Measurements from ENCODE around the gene CAPZA2. TPM values are rescaled to one million over a fixed set of nuclear protein-coding genes. Genes with fewer than 3 reads are reported as not detected.

Gene CAPZA2
- total RNA-seq, 1 experiment from 2014 or later: 219 TPM

DNA sequence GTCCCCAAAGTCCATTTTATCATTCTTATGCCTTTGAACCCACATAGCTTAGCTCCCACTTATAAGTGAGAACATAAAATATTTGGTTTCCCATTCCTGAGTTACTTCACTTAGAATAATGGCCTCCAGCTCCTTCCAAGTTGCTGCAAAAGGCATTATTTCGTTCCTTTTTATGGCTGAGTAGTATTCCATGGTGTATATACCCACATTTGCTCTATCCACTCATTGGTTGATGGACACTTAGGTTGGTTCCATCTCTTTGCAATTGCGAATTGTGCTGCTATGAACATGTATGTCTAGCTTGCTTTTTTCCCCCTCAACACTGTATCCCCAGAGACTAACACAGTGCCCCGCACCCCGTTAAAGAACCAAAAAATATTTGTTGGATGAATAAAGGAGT is 670 bp upstream of the CAPZA2 start:
- no peak for DNase-seq (ENCODE audit: low read depth)

GRCh38 chr7:116862951-116863670 is 724 bp downstream of the CAPZA2 start:
- DNase-seq (ENCODE audit: low read depth): no peak

DNA sequence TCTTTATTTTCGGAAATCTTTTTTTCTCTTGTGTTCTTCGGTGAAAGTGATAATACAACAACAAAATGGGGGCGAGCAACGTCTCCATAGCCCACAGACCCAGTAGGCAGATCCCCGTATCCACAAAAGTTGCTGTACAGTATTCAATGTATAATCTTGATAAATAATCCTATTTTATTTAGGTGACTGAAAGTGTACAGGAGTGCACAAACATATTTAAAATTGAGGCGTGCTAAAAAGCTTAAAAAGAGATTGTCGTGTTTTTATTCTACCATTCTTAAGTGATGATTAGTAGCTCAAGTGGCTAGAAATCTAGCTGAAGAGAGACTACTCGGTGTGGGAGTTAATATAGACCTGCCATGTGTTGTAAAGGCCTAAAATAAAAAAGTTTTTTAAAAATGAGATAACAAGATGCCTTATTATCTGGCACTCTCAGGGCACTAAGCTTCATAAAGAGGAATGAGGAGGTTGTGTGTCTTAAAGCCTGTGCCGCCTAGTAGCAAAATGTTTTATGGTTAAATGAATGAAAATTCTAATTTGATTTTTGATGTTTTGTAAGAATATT is 1.6 kb downstream of the CAPZA2 start:
- DNase-seq (ENCODE audit: low read depth): no peak

DNA sequence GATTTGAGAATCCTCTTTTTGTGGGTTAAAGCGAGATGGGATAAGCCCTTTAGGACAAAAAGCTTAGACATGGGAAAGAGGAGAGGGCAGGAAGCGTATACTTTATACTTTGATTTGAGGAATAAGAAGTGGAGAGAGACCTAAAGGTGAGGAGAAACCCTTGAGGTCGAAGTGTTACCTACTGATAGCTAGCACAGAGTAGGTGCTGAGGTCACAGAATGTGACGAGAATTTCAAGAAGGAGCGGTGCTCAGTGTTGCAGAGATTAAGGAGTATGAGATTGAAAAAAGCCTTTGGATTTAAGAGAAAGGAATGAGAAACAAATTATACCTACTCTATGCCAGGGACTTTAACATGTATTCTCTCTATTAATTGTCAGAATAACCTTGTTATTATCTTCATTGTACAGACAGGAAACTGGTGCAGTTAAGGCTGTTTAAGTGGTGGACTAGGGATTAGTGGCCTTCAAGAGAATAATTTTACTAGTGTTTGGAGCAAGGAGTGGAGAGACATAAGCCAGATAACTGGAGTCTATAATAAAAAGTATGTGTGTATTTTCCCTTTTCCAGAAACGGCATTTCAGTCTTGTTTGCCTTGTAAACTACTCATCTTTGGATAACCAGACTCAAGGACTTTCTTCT is 8.8 kb downstream of the CAPZA2 start:
- no peak for DNase-seq (ENCODE audit: low read depth)

- no peak for DNase-seq (ENCODE audit: low read depth)
Measured at GRCh38 chr7:116872026-116872425, 9.6 kb downstream of the CAPZA2 start.

DNA sequence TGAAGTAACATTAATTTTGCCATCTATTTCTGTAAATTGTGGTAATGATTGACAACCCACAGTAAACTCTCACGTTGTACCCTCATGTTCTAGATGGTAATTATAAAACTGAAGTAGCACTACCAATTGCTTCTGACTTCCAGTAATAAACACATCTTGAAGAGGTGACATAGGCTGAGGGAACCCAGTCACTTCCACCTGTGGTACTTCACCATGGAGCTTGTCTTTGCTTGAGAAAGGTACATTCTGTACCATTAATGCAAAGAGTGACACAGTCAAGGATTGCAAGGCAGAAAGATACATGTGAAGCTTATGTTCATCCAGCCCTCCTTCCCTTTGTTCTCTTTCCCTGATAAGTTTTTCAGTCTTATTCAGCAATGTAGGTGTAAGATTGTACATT is 11.2 kb downstream of the CAPZA2 start:
- no peak for DNase-seq (ENCODE audit: low read depth)

DNA sequence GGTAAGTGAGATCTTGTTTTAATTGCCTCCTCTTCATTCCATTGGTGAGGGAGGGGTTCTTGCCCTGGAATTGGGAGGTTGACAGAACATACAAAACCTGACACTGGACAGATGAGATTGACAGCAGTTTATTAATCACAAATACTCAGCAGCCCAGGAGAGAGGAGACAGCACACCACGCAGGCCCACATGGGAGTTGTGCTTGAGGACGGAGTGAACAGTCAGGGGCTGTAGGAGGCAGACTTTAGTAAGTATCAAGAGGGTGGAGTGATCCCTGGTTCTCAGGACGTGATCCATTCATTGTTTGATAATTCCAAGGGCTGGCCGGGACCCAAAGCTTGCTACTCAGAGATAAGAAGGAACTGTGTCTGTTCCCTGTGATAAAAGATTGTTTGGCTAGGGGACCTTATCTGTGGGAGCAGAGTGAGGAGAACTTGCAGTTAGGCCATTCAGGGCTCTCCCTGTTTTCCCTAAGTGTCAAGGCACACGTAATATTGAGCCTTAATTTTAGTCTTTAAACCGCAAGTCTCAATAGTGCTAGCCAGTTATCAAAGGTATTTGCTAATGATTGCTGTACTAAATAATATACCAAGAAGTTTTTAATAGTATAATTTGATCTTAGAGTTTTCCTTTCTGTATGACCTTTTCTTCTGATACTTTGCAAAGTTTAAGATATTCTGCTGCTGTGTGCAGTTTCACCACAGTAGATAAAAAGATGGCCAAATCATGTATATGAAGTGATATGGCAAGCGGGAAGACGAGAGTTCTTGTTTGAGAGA is 14.5 kb downstream of the CAPZA2 start:
- DNase-seq (ENCODE audit: low read depth): no peak

GRCh38 chr7:116877443-116878217 is 15.2 kb downstream of the CAPZA2 start:
- no peak for DNase-seq (ENCODE audit: low read depth)

GRCh38 chr7:116884691-116885090 is 22.3 kb downstream of the CAPZA2 start:
- no peak for DNase-seq (ENCODE audit: low read depth)

GRCh38 chr7:116885724-116886123 is 23.3 kb downstream of the CAPZA2 start:
- no peak for DNase-seq (ENCODE audit: low read depth)

DNA sequence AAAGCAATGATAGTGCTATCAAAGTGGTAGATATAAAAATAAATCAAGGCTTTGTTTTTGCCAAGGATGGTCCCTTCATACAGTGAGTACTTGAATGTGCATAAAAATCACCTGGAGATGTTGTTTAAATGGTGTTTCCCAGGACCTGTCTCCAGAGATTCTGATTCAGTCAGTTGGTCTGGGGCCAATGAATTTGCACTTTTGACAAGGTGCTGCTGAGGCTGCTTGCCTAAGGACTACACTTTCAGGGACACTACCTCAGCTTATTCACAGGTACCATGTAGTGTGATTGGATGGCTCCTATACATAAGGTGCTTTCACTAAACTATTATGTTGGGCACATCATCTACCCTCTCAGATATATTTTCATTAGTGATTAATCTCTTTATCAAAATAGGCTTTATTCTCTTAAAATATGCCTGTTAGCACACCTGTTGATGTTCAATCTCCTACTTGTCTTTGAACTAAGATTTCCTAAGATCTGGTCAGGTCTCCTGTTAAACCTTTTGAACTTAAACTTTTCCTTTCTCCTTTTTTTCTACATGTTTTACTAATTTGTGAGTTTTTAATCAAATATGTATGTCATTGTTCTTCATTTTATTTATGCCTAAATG is 24.3 kb downstream of the CAPZA2 start:
- DNase-seq (ENCODE audit: low read depth): no peak

DNA sequence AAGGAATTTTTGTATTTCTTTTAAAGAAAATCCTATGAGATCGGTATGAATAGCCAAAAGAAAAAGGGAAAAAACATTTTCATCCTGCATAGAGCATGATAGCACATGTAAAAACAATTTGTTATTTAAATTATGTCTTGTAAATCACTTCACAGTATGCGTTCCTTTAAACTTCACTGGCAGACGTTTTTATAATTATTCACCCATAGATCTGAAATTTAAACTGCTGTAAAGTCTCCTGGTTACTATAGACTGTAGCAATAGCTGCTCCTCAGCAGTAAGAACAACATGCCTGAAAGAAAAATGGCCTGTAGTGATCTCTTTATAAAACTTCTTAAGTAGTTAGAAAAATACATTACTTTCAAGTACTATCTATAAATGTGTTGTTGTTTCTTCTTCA is 26.5 kb downstream of the CAPZA2 start:
- no peak for DNase-seq (ENCODE audit: low read depth)

- DNase-seq (ENCODE audit: low read depth): no peak
Measured at GRCh38 chr7:116895849-116896248, 33.5 kb downstream of the CAPZA2 start.

- no peak for DNase-seq (ENCODE audit: low read depth)
Measured at GRCh38 chr7:116897661-116898060, 35.3 kb downstream of the CAPZA2 start.

DNA sequence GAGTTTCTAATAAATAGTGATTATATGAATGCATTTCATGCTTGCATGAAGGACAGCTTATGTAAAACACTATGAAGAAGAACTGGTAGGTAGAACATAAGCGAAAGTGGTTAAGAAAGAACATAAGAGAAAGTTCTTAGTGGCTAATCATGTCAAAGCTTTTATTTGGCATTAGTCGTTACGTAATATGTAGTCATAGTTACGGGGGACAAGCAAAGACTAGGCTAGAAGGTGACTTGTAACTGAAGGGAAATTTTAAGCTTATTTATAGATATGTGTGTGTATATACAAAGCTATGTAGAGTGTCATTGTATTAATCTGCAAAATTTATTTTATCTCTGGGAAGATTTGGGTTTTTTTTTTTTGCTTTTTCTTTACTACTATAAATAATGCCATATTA is 36.9 kb downstream of the CAPZA2 start:
- DNase-seq (ENCODE audit: low read depth): no peak

GRCh38 chr7:116901143-116901542 is 38.8 kb downstream of the CAPZA2 start:
- DNase-seq (ENCODE audit: low read depth): no peak

GRCh38 chr7:116902867-116903266 is 40.5 kb downstream of the CAPZA2 start:
- DNase-seq (ENCODE audit: low read depth): no peak

DNA sequence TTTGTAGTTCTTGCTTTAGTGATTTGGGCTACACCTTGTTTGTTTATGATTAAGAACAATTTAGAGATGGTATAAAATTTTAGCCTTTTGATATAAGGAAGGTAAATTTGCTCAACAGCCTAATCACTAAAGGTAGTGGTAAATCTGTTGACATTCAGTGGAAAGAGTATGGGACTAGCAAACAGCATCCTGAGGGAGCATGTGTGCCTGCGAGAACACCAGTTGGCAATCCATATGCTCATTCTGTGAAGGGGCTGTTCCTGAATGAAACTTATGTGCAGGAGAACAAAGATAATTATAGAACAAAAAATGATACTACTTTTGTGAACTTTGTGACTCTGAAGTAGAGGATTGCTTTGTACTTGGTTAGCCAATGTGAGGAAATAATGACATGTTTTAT is 44.0 kb downstream of the CAPZA2 start:
- no peak for DNase-seq (ENCODE audit: low read depth)

- no peak for DNase-seq (ENCODE audit: low read depth)
Measured at GRCh38 chr7:116910383-116910782, 48.0 kb downstream of the CAPZA2 start.

- DNase-seq (ENCODE audit: low read depth): no peak
Measured at GRCh38 chr7:116911801-116912200, 49.4 kb downstream of the CAPZA2 start.

- no peak for DNase-seq (ENCODE audit: low read depth)
Measured at GRCh38 chr7:116912269-116912909, 50.0 kb downstream of the CAPZA2 start.

All from Daoy (cell line).